ENCODE results near the gene SCNN1G. TPM values are rescaled to one million over a fixed set of nuclear protein-coding genes. Genes with fewer than 3 reads are reported as not detected.

The SCNN1G gene
- total and polyA plus RNA-seq, 2 of the 4 experiments (the other 2 are of a cell fraction) = not detected

GRCh38 chr16:23163921-23164320, 18.6 kb upstream of the SCNN1G start:
- H3K79me1 ChIP-seq (ENCODE audit: low read depth in 1 of 2, low read length in 2 of 2) = no peaks in the 10 kb centered on the region
- no peaks in the 10 kb centered on the region for H3K9me1 ChIP-seq (ENCODE audit: insufficient read depth, low read length)
- intact Hi-C loops (cut with micrococcal nuclease) = no loop called here
- no peaks in the 10 kb centered on the region for H3K27me3 ChIP-seq (ENCODE audit: control insufficient read depth, insufficient read depth, low read length)
- no peak overlapping the region for H3K14ac ChIP-seq (replicated peaks; ENCODE audit: low read depth, low read length)
- H2BK120ac ChIP-seq (ENCODE audit: low read depth, low read length) = no peak overlapping the region
- DNase-seq (no peak), ATAC-seq (ENCODE audit: low read depth) (no peak)
- no peak overlapping the region for H2AK9ac ChIP-seq (replicated peaks; ENCODE audit: low read depth, low read length, poor library complexity)
- no peak overlapping the region for H3K4me2 ChIP-seq (ENCODE audit: low read depth, low read length)
- no peaks in the 10 kb centered on the region for H3K9me3 ChIP-seq (ENCODE audit: control insufficient read depth, insufficient read depth, low read length)
- H2BK5ac ChIP-seq (ENCODE audit: low read depth, low read length, poor library complexity, severe bottlenecking) = no peak overlapping the region
- ChIA-PET POLR2A (ENCODE audit: unreplicated experiment) (no interaction called here), CTCF (no interaction called here)
- no TSS peak for BruUV-seq (replicated peaks)
- in situ Hi-C loops (cut with MboI; ENCODE audit: low sequenced_read_pairs) = no loop called here
- no peaks in the 10 kb centered on the region for H3K36me3 ChIP-seq (ENCODE audit: control insufficient read depth, insufficient read depth, low read length)
- H4K91ac ChIP-seq (ENCODE audit: insufficient read depth, low read depth, low read length) = no peak overlapping the region
- H2AFZ ChIP-seq (replicated peaks; ENCODE audit: low read length, poor library complexity) = no peak overlapping the region
- TF ChIP-seq CHD1 (IDR thresholded peaks at IDR 0.05; ENCODE audit: low read depth, low read length) (no peak), CTCF (conservative IDR thresholded peaks at IDR 0.05; ENCODE audit: low read depth, low read length) (no peak), ELK1 (IDR thresholded peaks at IDR 0.05; ENCODE audit: borderline replicate concordance, low read depth, low read length) (no peak), RFX5 (IDR thresholded peaks at IDR 0.05; ENCODE audit: low read depth, low read length) (no peak), NFE2L2 (IDR thresholded peaks at IDR 0.05; ENCODE audit: low read depth, low read length) (no peak), BHLHE40 (IDR thresholded peaks at IDR 0.05; ENCODE audit: low read depth, low read length) (no peak), RAD21 (IDR thresholded peaks at IDR 0.05; ENCODE audit: low read length) (no peak), CEBPB (IDR thresholded peaks at IDR 0.05; ENCODE audit: low read depth, low read length) (no peak), MAZ (IDR thresholded peaks at IDR 0.05; ENCODE audit: borderline replicate concordance, low read depth, low read length) (no peak), POLR2A (IDR thresholded peaks at IDR 0.05; ENCODE audit: low read depth, low read length) (no peak), USF2 (IDR thresholded peaks at IDR 0.05; ENCODE audit: low read depth, low read length) (no peak), MXI1 (IDR thresholded peaks at IDR 0.05; ENCODE audit: borderline replicate concordance, low read depth, low read length) (no peak), MAFK (IDR thresholded peaks at IDR 0.05; ENCODE audit: low read depth, low read length) (no peak), FOS (IDR thresholded peaks at IDR 0.05; ENCODE audit: low read depth, low read length) (no peak), RCOR1 (IDR thresholded peaks at IDR 0.05; ENCODE audit: insufficient replicate concordance, low read length) (no peak), SMC3 (IDR thresholded peaks at IDR 0.05; ENCODE audit: low read depth, low read length) (no peak)
- 100% methylated on average over 2 of the region's 2 CpGs; no CpG with 5 or more reads in 1 of the 2 experiments for WGBS, 2 experiments (ENCODE audit: extremely low coverage in 2 of 2, insufficient read length in 1 of 2)
- no peak overlapping the region for H2AK5ac ChIP-seq (ENCODE audit: low read depth, low read length)
- no peaks in the 10 kb centered on the region for H4K20me1 ChIP-seq (ENCODE audit: insufficient read depth, low read length)
- no peak overlapping the region for H2BK20ac ChIP-seq (ENCODE audit: low read depth, low read length)
- H3K27ac ChIP-seq (ENCODE audit: insufficient read depth, low read length) = no peak overlapping the region
- dilution Hi-C loops (cut with HindIII; ENCODE audit: low sequenced_read_pairs, unreplicated experiment) = no loop called here
- no peak overlapping the region for H3K56ac ChIP-seq (ENCODE audit: extremely low read depth, insufficient read depth, low read length)
- H4K8ac ChIP-seq (ENCODE audit: low read depth in 2 of 2, low read length in 2 of 2) = no peak overlapping the region
- H3K23ac ChIP-seq (ENCODE audit: low read depth, low read length) = no peak overlapping the region
- H3K4me1 ChIP-seq (ENCODE audit: control insufficient read depth, insufficient read depth, low read length) = no peaks in the 10 kb centered on the region
- no peak overlapping the region for H3K18ac ChIP-seq (ENCODE audit: low read depth, low read length)
- H4K5ac ChIP-seq (ENCODE audit: low read depth, low read length) = no peak overlapping the region
- no peak overlapping the region for H3K9ac ChIP-seq (ENCODE audit: low read depth, low read length)
- no peak overlapping the region for H3K4ac ChIP-seq (ENCODE audit: low read depth, low read length)
- H3K4me3 ChIP-seq (ENCODE audit: insufficient read depth, low read depth, low read length) = no peak overlapping the region
- no peak overlapping the region for H2BK15ac ChIP-seq (ENCODE audit: low read depth, low read length)

All from IMR-90 (cell line).